HG02938 (cell line): ENCODE measurements around the gene PRELID1.
"Not testable (repeated sequence)": the region's sequence is repeated elsewhere in the genome, so short reads cannot be mapped to it uniquely, and the experiment has no call there.

ENCODE experiments used
- ATAC-seq: cut with Tn5 transposase; IDR thresholded peaks from one replicate; pipeline ENCODE4 v1.9.1; 2021; ENCODE audit warnings: mild to moderate bottlenecking, moderate library complexity; ENCODE audit not compliant: unreplicated experiment

The PRELID1 gene

GRCh38 chr5:177334781-177335700 lies 31.4 kb downstream of the PRELID1 start:
- no peak for ATAC-seq

GRCh38 chr5:177335701-177336065 lies 32.1 kb downstream of the PRELID1 start:
- no peak for ATAC-seq

- no peak for ATAC-seq
Measured at GRCh38 chr5:177336112-177336511, 32.5 kb downstream of the PRELID1 start.

GRCh38 chr5:177336603-177337494 lies 33.2 kb downstream of the PRELID1 start:
- ATAC-seq = no peak

- ATAC-seq = no peak
Measured at GRCh38 chr5:177338251-177339106, 34.9 kb downstream of the PRELID1 start.

GRCh38 chr5:177339107-177339638 lies 35.6 kb downstream of the PRELID1 start:
- ATAC-seq = no peak

GRCh38 chr5:177343000-177343399 lies 39.4 kb downstream of the PRELID1 start:
- not testable (repeated sequence) for ATAC-seq

- ATAC-seq = no peak
Measured at GRCh38 chr5:177343777-177344176, 40.2 kb downstream of the PRELID1 start.

- ATAC-seq = no peak
Measured at GRCh38 chr5:177344891-177345290, 41.3 kb downstream of the PRELID1 start.

- no peak for ATAC-seq
Measured at GRCh38 chr5:177346820-177347219, 43.2 kb downstream of the PRELID1 start.

- no peak for ATAC-seq
Measured at GRCh38 chr5:177347699-177348098, 44.1 kb downstream of the PRELID1 start.

- ATAC-seq = no peak
Measured at GRCh38 chr5:177349362-177349647, 45.7 kb downstream of the PRELID1 start.

- no peak for ATAC-seq
Measured at GRCh38 chr5:177349762-177350161, 46.2 kb downstream of the PRELID1 start.

- no peak for ATAC-seq
Measured at GRCh38 chr5:177350776-177351391, 47.3 kb downstream of the PRELID1 start.

- ATAC-seq = peak; percentile 96
Measured at GRCh38 chr5:177351392-177352329, 48.1 kb downstream of the PRELID1 start, which contains the start of gene LMAN2. LMAN2 (minus strand) TSS chr5:177351668; CDS start chr5:177351647, 21 bp downstream.

GRCh38 chr5:177353093-177353492 lies 49.5 kb downstream of the PRELID1 start:
- ATAC-seq = no peak

- no peak for ATAC-seq
Measured at GRCh38 chr5:177354256-177354655, 50.7 kb downstream of the PRELID1 start.

GRCh38 chr5:177354711-177355110 lies 51.1 kb downstream of the PRELID1 start:
- no peak for ATAC-seq
